Breast epithelium (tissue), 4 donors: ENCODE measurements around the gene KCNIP4. TPM values are rescaled to one million over a fixed set of nuclear protein-coding genes. Genes with fewer than 3 reads are reported as not detected.

Experiments
- DNase-seq, 2 donors: peaks; one replicate each; pipeline ENCODE4 v3.0.0-alpha.2; 2019; ENCODE audit warnings: low spot score in 2 of 2
- H3K27ac ChIP-seq, 2 donors: fragments of 200-600 bp; sonication (generic) in 1 of 2; one replicate each; pipeline ENCODE4 v1.5.1; 2016 to 2019; ENCODE audit warnings: mild to moderate bottlenecking in 1 of 2
- H3K27me3 ChIP-seq, 2 donors: fragments of 200-600 bp; sonication (generic) in 1 of 2; one replicate each; pipeline versions ENCODE4 v1.5.1 to v1.6.0; 2017 to 2019; ENCODE audit warnings: control low read depth in 1 of 2, mild to moderate bottlenecking in 1 of 2
- H3K36me3 ChIP-seq: fragments of 200-600 bp; one replicate; pipeline ENCODE4 v1.5.1; 2019
- H3K4me1 ChIP-seq, 2 donors: fragments of 200-600 bp; sonication (generic); one replicate each; pipeline ENCODE4 v1.5.1; 2016 to 2019; ENCODE audit warnings: control low read depth in 1 of 2
- H3K4me3 ChIP-seq, 3 donors: fragments of 200-600 bp; sonication (generic); 1 replicate in 2 of 3; 2 replicates in 1 of 3; pipeline ENCODE4 v1.5.1; 2016 to 2019; ENCODE audit warnings: mild to moderate bottlenecking in 3 of 3, moderate library complexity in 2 of 3
- H3K9me3 ChIP-seq, 2 donors: fragments of 200-600 bp; sonication (generic) in 1 of 2; one replicate each; pipeline ENCODE4 v1.5.1; 2016 to 2019; ENCODE audit warnings: control low read depth in 1 of 2
- POLR2A ChIP-seq: fragments of 450-650 bp; IDR thresholded peaks from one replicate; pipeline ENCODE4 v1.6.1; 2016; ENCODE audit warnings: antibody characterized with exemption, mild to moderate bottlenecking, moderate library complexity
- POLR2AphosphoS5 ChIP-seq, 3 donors: sonication (generic); formaldehyde crosslinking; IDR thresholded peaks; one replicate each; pipeline ENCODE4 v1.6.1; 2017; ENCODE audit warnings: antibody characterized with exemption in 3 of 3
- intact Hi-C: fragments of 100-400 bp; cut with DNase I; formaldehyde crosslinking; loops from one replicate; pipeline ENCODE4 v1.15.1; 2023; ENCODE audit warnings: low total_unique reads
- total RNA-seq, 3 donors: library from RNA; depleted of rRNA; stranded (reverse); fragments of >200 nt; gene quantifications; one replicate each; pipeline ENCODE4 v1.1.0, GENCODE V29; 2016
- TF ChIP-seq, protein P1 (sequence below), 3 donors: fragments of 450-650 bp; IDR thresholded peaks; one replicate each; pipeline ENCODE4 v1.5.1; 2016 to 2017; ENCODE audit warnings: antibody characterized with exemption in 3 of 3, mild to moderate bottlenecking in 3 of 3, moderate library complexity in 3 of 3

KCNIP4 gene
- total RNA-seq, 3 donors from 2014 or later, result 0.44 to 0.66 TPM; not detected in 1

DNA sequence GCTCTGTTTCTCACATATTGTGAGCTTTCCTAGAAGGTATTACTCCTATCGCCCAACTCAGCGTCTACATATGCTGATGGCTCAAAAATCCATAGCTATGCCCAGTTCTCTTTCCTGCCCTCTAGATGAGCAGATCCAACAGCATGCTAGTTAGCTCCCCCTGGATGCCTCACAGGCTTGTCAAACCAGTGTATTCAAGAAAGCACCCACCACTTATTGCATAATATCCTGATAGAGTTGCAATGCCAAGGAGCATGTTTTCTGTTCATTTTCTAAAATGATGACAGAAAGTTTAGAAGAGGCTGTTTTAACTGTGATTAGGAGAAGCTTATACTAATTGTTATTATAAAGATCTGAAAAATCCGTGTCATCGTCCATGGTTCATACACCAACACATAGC lies 1250.2 kb downstream of the KCNIP4 start:
- peaks cover 0 to 3% of the 10 kb centered on the region in 2 donors for H3K4me1 ChIP-seq
- no peak for DNase-seq
- H3K9me3 ChIP-seq, result no peaks in the 10 kb centered on the region
- no peak overlapping the region for H3K27ac ChIP-seq
- TF ChIP-seq, protein P1, sequence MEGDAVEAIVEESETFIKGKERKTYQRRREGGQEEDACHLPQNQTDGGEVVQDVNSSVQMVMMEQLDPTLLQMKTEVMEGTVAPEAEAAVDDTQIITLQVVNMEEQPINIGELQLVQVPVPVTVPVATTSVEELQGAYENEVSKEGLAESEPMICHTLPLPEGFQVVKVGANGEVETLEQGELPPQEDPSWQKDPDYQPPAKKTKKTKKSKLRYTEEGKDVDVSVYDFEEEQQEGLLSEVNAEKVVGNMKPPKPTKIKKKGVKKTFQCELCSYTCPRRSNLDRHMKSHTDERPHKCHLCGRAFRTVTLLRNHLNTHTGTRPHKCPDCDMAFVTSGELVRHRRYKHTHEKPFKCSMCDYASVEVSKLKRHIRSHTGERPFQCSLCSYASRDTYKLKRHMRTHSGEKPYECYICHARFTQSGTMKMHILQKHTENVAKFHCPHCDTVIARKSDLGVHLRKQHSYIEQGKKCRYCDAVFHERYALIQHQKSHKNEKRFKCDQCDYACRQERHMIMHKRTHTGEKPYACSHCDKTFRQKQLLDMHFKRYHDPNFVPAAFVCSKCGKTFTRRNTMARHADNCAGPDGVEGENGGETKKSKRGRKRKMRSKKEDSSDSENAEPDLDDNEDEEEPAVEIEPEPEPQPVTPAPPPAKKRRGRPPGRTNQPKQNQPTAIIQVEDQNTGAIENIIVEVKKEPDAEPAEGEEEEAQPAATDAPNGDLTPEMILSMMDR (IDR thresholded peaks at IDR 0.05), result no peak
- TF ChIP-seq POLR2A, result no peak
- TF ChIP-seq POLR2AphosphoS5 (IDR thresholded peaks at IDR 0.05), result no peak
- H3K4me3 ChIP-seq, result no peak overlapping the region
- no peaks in the 10 kb centered on the region for H3K27me3 ChIP-seq
- H3K36me3 ChIP-seq, result no peaks in the 10 kb centered on the region
- intact Hi-C loops, result no loop called here

DNA sequence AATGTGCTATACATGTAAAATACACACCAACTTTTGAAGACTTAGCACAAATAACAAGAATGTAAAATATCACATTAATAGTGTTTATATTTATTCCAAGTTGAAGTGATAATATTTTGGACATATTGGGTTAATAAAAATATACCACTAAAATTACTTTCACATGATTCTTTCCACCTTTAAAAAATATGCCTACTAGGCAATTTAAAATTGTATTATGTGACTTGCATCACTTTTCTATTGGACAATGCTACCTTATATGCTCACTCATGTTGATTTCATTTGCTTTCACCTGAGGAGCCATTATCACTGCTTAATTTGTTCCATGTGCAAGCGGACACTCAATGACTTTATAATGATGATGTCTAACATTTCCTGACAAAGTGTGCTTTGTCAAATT lies 1251.8 kb downstream of the KCNIP4 start:
- H3K36me3 ChIP-seq, result no peaks in the 10 kb centered on the region
- peaks cover 0 to 6% of the 10 kb centered on the region in 2 donors for H3K27me3 ChIP-seq
- H3K9me3 ChIP-seq, result no peaks in the 10 kb centered on the region
- no peak overlapping the region for H3K27ac ChIP-seq
- TF ChIP-seq, protein P1 (IDR thresholded peaks at IDR 0.05), result no peak
- no peak for TF ChIP-seq POLR2AphosphoS5 (IDR thresholded peaks at IDR 0.05)
- TF ChIP-seq POLR2A, result no peak
- intact Hi-C loops, result no loop called here
- DNase-seq, result no peak
- no peak overlapping the region for H3K4me3 ChIP-seq
- peaks cover 0 to 3% of the 10 kb centered on the region in 2 donors for H3K4me1 ChIP-seq

DNA sequence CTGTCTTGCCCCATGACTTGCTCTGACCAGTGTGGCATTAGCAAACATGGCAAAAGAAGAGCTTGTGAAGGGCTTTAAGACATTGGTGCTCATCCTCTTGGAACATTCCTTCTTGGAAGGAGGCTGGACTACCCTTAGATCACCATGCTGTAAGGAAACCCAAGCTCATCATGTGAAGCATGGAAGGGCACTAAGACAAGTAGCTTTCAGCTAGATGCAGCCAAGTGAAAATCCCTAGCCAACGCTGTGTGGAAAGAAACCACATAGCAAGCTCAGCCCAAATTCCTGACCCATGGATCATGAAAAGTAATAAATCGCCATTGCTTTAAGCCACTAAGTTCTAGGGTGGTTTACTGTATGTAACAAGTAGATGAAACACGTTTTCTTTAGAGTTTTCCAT lies 1260.7 kb downstream of the KCNIP4 start:
- Histone ChIP-seq H3K9me3 (no peaks in the 10 kb centered on the region), H3K4me3 (no peak overlapping the region), H3K27ac (no peak overlapping the region), H3K36me3 (no peaks in the 10 kb centered on the region), H3K27me3 (peaks cover 0 to 6% of the 10 kb centered on the region in 2 donors), H3K4me1 (no peaks in the 10 kb centered on the region)
- DNase-seq, result no peak
- TF ChIP-seq, protein P1 (IDR thresholded peaks at IDR 0.05), result no peak
- TF ChIP-seq POLR2A (no peak), POLR2AphosphoS5 (IDR thresholded peaks at IDR 0.05) (no peak)
- intact Hi-C loops, result no loop called here

DNA sequence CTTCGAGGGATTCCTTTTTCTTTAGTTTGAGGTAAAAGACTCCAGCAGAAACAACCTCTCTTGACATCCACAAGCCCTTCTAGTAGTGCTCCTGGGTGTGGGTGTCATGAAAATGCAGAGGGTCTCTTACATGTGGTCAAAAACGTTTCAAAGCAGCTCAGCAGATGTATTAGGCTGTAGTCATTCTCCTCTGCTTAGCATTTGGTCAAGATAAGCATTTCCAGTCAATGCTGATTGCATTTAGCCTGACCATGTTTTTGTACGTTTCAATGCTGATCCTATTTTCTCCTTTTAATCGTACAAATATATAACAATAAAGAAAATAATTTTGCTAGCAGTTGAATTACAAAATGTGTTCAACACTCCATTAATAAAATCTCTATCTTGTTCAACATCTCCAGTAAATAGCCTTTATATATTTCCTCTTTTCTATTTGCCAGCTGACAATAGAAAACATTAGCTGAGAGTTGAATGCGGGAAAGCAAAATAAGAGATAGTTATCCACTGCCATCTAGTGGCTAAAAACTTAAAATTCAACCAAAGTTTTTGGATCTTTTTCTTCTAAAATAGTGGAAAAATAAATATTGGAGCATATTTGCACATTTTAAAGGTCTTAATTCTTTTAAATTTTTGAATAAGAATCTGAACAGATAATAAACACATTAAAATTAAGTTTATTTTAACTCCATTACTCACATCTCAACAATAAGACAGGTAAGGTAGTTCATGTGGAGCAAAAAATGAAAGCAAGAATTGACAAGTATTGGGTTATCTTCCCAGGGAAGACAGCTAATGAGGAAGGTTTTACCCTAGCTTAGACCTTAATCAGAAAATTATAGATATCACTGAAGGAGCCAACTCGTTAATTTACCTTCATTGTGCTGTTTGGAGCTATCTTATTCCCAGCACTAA lies 1263.5 kb downstream of the KCNIP4 start:
- TF ChIP-seq POLR2A, result no peak
- TF ChIP-seq, protein P1 (IDR thresholded peaks at IDR 0.05), result peak in 2 of 3 donors; percentile 53 to 56
- H3K27me3 ChIP-seq, result no peaks in the 10 kb centered on the region
- no peak overlapping the region for H3K4me3 ChIP-seq
- H3K36me3 ChIP-seq, result no peaks in the 10 kb centered on the region
- intact Hi-C loops, result no loop called here
- DNase-seq, result no peak
- no peaks in the 10 kb centered on the region for H3K9me3 ChIP-seq
- H3K27ac ChIP-seq, result no peak overlapping the region
- no peaks in the 10 kb centered on the region for H3K4me1 ChIP-seq

DNA sequence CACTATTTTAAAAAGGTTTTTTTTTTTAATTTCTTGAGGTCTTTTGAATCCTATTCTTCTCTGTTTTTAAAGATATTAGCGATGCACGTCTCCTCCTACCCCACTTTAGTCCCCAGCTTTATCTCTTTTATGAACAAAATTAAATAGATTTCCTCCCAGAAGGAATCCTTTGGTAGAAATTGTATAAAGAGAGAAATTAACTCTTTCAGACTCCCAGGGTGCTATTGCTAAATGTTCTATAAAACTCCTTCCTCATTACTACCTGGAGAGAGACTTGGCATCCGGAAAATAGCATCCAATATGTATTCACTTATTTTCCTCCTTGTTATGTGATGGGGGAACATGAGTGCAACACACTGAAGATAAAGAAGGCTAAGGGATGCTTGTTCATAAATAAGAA lies 1264.8 kb downstream of the KCNIP4 start:
- intact Hi-C loops, result no loop called here
- Histone ChIP-seq H3K4me1 (no peaks in the 10 kb centered on the region), H3K36me3 (no peaks in the 10 kb centered on the region), H3K27me3 (no peaks in the 10 kb centered on the region), H3K9me3 (no peaks in the 10 kb centered on the region), H3K4me3 (no peak overlapping the region), H3K27ac (no peak overlapping the region)
- TF ChIP-seq POLR2AphosphoS5 (IDR thresholded peaks at IDR 0.05) (no peak), POLR2A (no peak)
- TF ChIP-seq, protein P1 (IDR thresholded peaks at IDR 0.05), result no peak
- DNase-seq, result no peak
